Astrocyte (in vitro differentiated cells and primary cell): ENCODE measurements around the gene MYL7. TPM values are rescaled to one million over a fixed set of nuclear protein-coding genes. Genes with fewer than 3 reads are reported as not detected.

Experiments
- DNase-seq: peaks from one replicate; pipeline ENCODE4 v3.0.0-alpha.2; 2010; ENCODE audit warnings: low read depth
- FAIRE-seq: peaks from 2 replicates; lab custom pipeline; 2011; peaks lifted over from hg19 to GRCh38; lab: Jason Lieb, UNC
- H2AFZ ChIP-seq: 2 replicates; pipeline ENCODE4 v1.6.0; 2012; ENCODE audit warnings: low read depth, low read length, inconsistent platforms
- H3K27ac ChIP-seq: 2 replicates; pipeline ENCODE4 v1.5.1; 2011; ENCODE audit warnings: low read depth, low read length, inconsistent platforms
- H3K27me3 ChIP-seq: 2 replicates; pipeline ENCODE4 v1.6.0; 2011; ENCODE audit warnings: low read length, inconsistent platforms; ENCODE audit not compliant: insufficient read depth
- H3K36me3 ChIP-seq: 2 replicates; pipeline ENCODE4 v1.5.1; 2011; ENCODE audit warnings: low read length, inconsistent platforms; ENCODE audit not compliant: insufficient read depth
- H3K4me1 ChIP-seq: 2 replicates; pipeline ENCODE4 v1.5.1; 2011; ENCODE audit warnings: low read length, inconsistent platforms; ENCODE audit not compliant: insufficient read depth
- H3K4me2 ChIP-seq: 2 replicates; pipeline ENCODE4 v1.6.0; 2012; ENCODE audit warnings: low read length, inconsistent platforms
- H3K4me3 ChIP-seq: 2 replicates; pipeline ENCODE4 v1.5.1; 2011; ENCODE audit warnings: low read depth, mild to moderate bottlenecking, low read length, inconsistent platforms; ENCODE audit not compliant: insufficient read depth
- H3K79me2 ChIP-seq: 2 replicates; pipeline ENCODE4 v1.6.0; 2012; ENCODE audit warnings: mild to moderate bottlenecking, low read length, inconsistent platforms; ENCODE audit not compliant: insufficient read depth
- H3K9ac ChIP-seq: 2 replicates; pipeline ENCODE4 v1.6.0; 2012; ENCODE audit warnings: mild to moderate bottlenecking, low read length, inconsistent platforms
- H3K9me3 ChIP-seq: 2 replicates; pipeline ENCODE4 v1.5.1; 2012; ENCODE audit warnings: low read depth, mild to moderate bottlenecking, low read length, inconsistent platforms; ENCODE audit not compliant: insufficient read depth
- H4K20me1 ChIP-seq: 2 replicates; pipeline ENCODE4 v1.6.0; 2012; ENCODE audit warnings: low read length, inconsistent platforms; ENCODE audit not compliant: insufficient read depth
- H3K27ac Mint-ChIP-seq: one replicate; pipeline ENCODE4 v1.8.0; 2021; ENCODE audit warnings: mild to moderate bottlenecking, mixed read lengths; ENCODE audit not compliant: unreplicated experiment
- H3K27me3 Mint-ChIP-seq: one replicate; pipeline ENCODE4 v1.8.0; 2021; ENCODE audit warnings: low read depth, mixed read lengths; ENCODE audit not compliant: unreplicated experiment
- H3K36me3 Mint-ChIP-seq: one replicate; pipeline ENCODE4 v1.8.0; 2021; ENCODE audit warnings: low read depth, mixed read lengths; ENCODE audit not compliant: unreplicated experiment
- H3K4me1 Mint-ChIP-seq: one replicate; pipeline ENCODE4 v1.8.0; 2021; ENCODE audit warnings: low read depth, mixed read lengths; ENCODE audit not compliant: unreplicated experiment
- H3K4me3 Mint-ChIP-seq: one replicate; pipeline ENCODE4 v1.8.0; 2021; ENCODE audit warnings: mild to moderate bottlenecking, moderate library complexity, mixed read lengths; ENCODE audit not compliant: unreplicated experiment
- H3K9me3 Mint-ChIP-seq: one replicate; pipeline ENCODE4 v1.8.0; 2021; ENCODE audit warnings: mild to moderate bottlenecking, mixed read lengths; ENCODE audit not compliant: unreplicated experiment
- EZH2 ChIP-seq: IDR thresholded peaks from 2 replicates; pipeline ENCODE4 v1.6.1; 2012; ENCODE audit warnings: mild to moderate bottlenecking, low read length, inconsistent platforms; ENCODE audit not compliant: insufficient read depth
- total RNA-seq: library from RNA; stranded (reverse); gene quantifications from 2 replicates; pipeline ENCODE4 v1.2.1, GENCODE V29; 2021
- TF ChIP-seq, protein P1 (sequence below): IDR thresholded peaks from 2 replicates; pipeline ENCODE4 v1.5.1; 2011; ENCODE audit warnings: low read depth, mild to moderate bottlenecking, inconsistent platforms, low read length, moderate library complexity; ENCODE audit not compliant: insufficient read depth

MYL7 gene
- total RNA-seq, 1 donor from 2014 or later, result 60.0 TPM

DNA sequence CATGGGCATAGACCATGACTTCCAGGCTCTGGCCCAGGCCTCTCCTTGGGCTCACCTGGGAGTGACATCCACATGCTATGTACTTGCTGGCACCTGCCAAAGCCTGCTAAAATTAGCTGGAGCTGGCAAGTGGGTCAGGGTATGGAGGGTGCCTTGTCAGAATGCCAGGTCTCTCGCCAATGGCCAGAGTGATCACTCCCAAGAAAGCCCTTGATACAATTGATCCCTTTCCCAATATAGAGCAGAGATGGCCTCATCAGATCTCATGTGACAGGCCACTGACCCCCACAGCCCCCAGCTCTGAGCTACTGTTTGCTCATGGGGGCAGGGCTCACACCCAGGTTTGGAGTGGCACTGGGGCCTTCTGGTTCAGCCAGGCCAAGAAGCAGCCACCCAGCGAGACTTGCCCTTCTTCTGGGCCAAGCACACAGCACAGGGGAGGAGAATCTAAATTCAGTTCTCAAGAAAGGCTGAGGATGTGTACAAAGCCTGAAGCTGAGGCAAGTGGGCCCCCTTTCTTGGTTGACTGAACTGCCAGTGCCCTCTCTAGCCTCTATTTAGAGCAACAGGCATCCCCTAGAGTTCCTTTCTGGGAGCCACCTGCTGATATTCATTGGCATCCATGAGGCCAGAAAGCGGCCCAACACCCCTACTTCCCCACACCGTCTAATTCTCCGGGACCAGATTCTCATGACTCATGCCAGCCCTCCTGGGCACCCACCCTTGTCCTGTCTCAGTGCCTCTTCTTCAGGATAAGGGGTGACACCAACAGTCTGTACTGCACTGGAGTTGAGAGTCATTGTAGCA lies 18.9 kb upstream of the MYL7 start:
- H3K79me2 ChIP-seq, result no peaks in the 10 kb centered on the region
- peaks cover 23% of the 10 kb centered on the region for H3K27me3 Mint-ChIP-seq
- peaks cover 27% of the 10 kb centered on the region for H3K4me1 Mint-ChIP-seq
- H3K4me3 Mint-ChIP-seq, result no peak overlapping the region
- H3K9me3 Mint-ChIP-seq, result no peaks in the 10 kb centered on the region
- no peaks in the 10 kb centered on the region for H3K9me3 ChIP-seq
- H3K27ac ChIP-seq, result no peak overlapping the region
- peaks cover 2% of the 10 kb centered on the region for H3K36me3 Mint-ChIP-seq
- no peak for DNase-seq
- no peak overlapping the region for H3K4me3 ChIP-seq
- peaks cover 11% of the 10 kb centered on the region for H3K4me1 ChIP-seq
- H3K36me3 ChIP-seq, result no peaks in the 10 kb centered on the region
- FAIRE-seq, result no peak
- TF ChIP-seq EZH2, result no peak
- TF ChIP-seq, protein P1, sequence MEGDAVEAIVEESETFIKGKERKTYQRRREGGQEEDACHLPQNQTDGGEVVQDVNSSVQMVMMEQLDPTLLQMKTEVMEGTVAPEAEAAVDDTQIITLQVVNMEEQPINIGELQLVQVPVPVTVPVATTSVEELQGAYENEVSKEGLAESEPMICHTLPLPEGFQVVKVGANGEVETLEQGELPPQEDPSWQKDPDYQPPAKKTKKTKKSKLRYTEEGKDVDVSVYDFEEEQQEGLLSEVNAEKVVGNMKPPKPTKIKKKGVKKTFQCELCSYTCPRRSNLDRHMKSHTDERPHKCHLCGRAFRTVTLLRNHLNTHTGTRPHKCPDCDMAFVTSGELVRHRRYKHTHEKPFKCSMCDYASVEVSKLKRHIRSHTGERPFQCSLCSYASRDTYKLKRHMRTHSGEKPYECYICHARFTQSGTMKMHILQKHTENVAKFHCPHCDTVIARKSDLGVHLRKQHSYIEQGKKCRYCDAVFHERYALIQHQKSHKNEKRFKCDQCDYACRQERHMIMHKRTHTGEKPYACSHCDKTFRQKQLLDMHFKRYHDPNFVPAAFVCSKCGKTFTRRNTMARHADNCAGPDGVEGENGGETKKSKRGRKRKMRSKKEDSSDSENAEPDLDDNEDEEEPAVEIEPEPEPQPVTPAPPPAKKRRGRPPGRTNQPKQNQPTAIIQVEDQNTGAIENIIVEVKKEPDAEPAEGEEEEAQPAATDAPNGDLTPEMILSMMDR, result no peak
- H3K4me2 ChIP-seq, result no peak overlapping the region
- no peak overlapping the region for H2AFZ ChIP-seq
- no peaks in the 10 kb centered on the region for H3K27me3 ChIP-seq
- no peaks in the 10 kb centered on the region for H4K20me1 ChIP-seq
- H3K27ac Mint-ChIP-seq, result no peak overlapping the region
- no peak overlapping the region for H3K9ac ChIP-seq

DNA sequence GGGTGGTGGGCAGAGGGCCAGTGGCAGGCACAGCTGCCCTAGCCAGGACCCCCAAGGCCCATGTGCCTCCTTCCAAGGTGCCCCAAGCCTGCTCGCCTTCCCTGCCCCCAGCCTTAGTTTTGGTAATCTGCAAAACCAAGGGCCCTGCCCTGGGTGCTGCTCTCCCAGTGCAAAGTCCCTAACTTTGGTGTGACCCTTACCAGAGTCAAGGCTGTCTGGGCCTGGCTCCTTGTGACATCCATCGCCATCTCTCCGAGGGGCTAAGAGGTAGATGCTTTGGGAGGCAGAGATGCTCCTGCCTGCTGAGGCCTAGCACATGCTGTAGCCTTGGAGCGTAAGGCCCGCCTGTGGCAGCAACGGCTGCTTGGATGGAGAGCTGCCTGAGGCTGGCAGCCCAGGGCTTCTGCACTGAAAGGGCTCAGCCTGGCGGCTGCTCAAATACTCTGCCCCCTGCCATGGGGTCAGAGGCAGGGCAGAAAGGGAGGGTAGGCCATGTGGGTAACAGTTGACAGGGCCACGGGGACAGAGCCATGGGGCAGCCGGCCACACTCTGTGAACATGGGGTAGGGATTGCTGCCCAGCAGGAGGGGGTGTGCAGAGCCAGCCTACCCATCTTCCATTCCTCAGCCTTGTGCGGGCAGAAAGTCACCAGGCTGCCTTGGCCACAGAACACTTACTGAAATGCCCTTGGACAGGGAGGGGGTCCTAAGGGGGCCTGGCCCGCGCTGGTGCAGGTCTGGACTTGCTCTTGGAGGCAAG lies 17.9 kb upstream of the MYL7 start:
- H3K27me3 ChIP-seq, result no peaks in the 10 kb centered on the region
- Mint-ChIP-seq H3K9me3 (no peaks in the 10 kb centered on the region), H3K36me3 (peaks cover 2% of the 10 kb centered on the region), H3K27ac (no peak overlapping the region), H3K27me3 (peaks cover 31% of the 10 kb centered on the region), H3K4me3 (no peak overlapping the region), H3K4me1 (peaks cover 20% of the 10 kb centered on the region)
- FAIRE-seq, result no peak
- DNase-seq, result no peak
- H3K36me3 ChIP-seq, result no peaks in the 10 kb centered on the region
- H3K79me2 ChIP-seq, result no peaks in the 10 kb centered on the region
- no peak overlapping the region for H3K4me3 ChIP-seq
- H3K9ac ChIP-seq, result no peak overlapping the region
- no peak overlapping the region for H3K27ac ChIP-seq
- no peak for TF ChIP-seq EZH2
- TF ChIP-seq, protein P1, result no peak
- no peaks in the 10 kb centered on the region for H3K9me3 ChIP-seq
- H3K4me2 ChIP-seq, result no peak overlapping the region
- H4K20me1 ChIP-seq, result no peaks in the 10 kb centered on the region
- peaks cover 11% of the 10 kb centered on the region for H3K4me1 ChIP-seq
- H2AFZ ChIP-seq, result no peak overlapping the region
